ENCODE measurements around the gene TEKT4.
"Not testable (repeated sequence)": the region's sequence is repeated elsewhere in the genome, so short reads cannot be mapped to it uniquely, and the experiment has no call there.

TEKT4 gene

GRCh38 chr2:94861308-94862152 is 9.7 kb upstream of the TEKT4 start:
- no peaks in the 10 kb centered on the region for H3K4me1 ChIP-seq (ENCODE audit: control insufficient read depth, insufficient read depth, low read length)
- no peaks in the 10 kb centered on the region for H3K9me3 ChIP-seq (ENCODE audit: control insufficient read depth, insufficient read depth, low read depth, low read length)
- ChIA-PET CTCF (interaction anchor here (0.7 to 1.6 kb wide), 3 partner anchors 8 to 12 kb away, joined by 3 to 4 read pairs (median 4); partner anchors contain the start of gene TEKT4), POLR2A (no interaction called here)
- no peak overlapping the region for H3K4me3 ChIP-seq (ENCODE audit: low read depth, low read length)
- H3K27ac ChIP-seq (ENCODE audit: extremely low read depth, low read depth, low read length), result no peak overlapping the region
- TF ChIP-seq HOXC10 (CRISPR knock-in tag; IDR thresholded peaks at IDR 0.05) (no peak), ZNF560 (tag by site-specific recombination; IDR thresholded peaks at IDR 0.05; ENCODE audit: borderline replicate concordance) (no peak), ZNF404 (tag by site-specific recombination; IDR thresholded peaks at IDR 0.05) (no peak), SALL2 (tag by site-specific recombination; IDR thresholded peaks at IDR 0.05; ENCODE audit: borderline replicate concordance) (no peak), ZEB2 (tag by site-specific recombination; IDR thresholded peaks at IDR 0.05) (no peak), ZNF658 (tag by site-specific recombination; IDR thresholded peaks at IDR 0.05) (no peak), ZNF37A (tag by site-specific recombination; IDR thresholded peaks at IDR 0.05) (no peak), ZNF544 (tag by site-specific recombination; IDR thresholded peaks at IDR 0.05) (no peak), ZXDB (tag by site-specific recombination; IDR thresholded peaks at IDR 0.05) (no peak), ZNF112 (tag by site-specific recombination; IDR thresholded peaks at IDR 0.05) (no peak), OVOL3 (tag by site-specific recombination; IDR thresholded peaks at IDR 0.05) (no peak), ZBTB8A (tag by site-specific recombination; IDR thresholded peaks at IDR 0.05) (no peak), ZNF2 (tag by site-specific recombination; IDR thresholded peaks at IDR 0.05) (no peak), BCL11A (tag by site-specific recombination; IDR thresholded peaks at IDR 0.05; ENCODE audit: low read depth) (no peak)
- no peaks in the 10 kb centered on the region for H3K36me3 ChIP-seq (ENCODE audit: control insufficient read depth in 2 of 2, insufficient read depth in 1 of 2, low read length in 2 of 2)

GRCh38 chr2:94862903-94863302 is 8.3 kb upstream of the TEKT4 start:
- H3K27ac ChIP-seq (ENCODE audit: extremely low read depth, low read depth, low read length); H3K36me3 ChIP-seq (ENCODE audit: control insufficient read depth in 2 of 2, insufficient read depth in 1 of 2, low read length in 2 of 2); H3K9me3 ChIP-seq (ENCODE audit: control insufficient read depth, insufficient read depth, low read depth, low read length); POLR2A ChIA-PET; CTCF ChIA-PET; H3K4me1 ChIP-seq (ENCODE audit: control insufficient read depth, insufficient read depth, low read length); H3K4me3 ChIP-seq (ENCODE audit: low read depth, low read length): not testable (repeated sequence)

GRCh38 chr2:94869131-94869530 is 2.1 kb upstream of the TEKT4 start:
- no peaks in the 10 kb centered on the region for H3K9me3 ChIP-seq (ENCODE audit: control insufficient read depth, insufficient read depth, low read depth, low read length)
- H3K27ac ChIP-seq (ENCODE audit: extremely low read depth, low read depth, low read length), result no peak overlapping the region
- no peaks in the 10 kb centered on the region for H3K4me1 ChIP-seq (ENCODE audit: control insufficient read depth, insufficient read depth, low read length)
- ChIA-PET POLR2A (no interaction called here), CTCF (interaction anchor here (0.7 kb wide), 1 partner anchor 631 kb away, joined by 3 read pairs; no protein-coding TSS in a partner anchor)
- H3K4me3 ChIP-seq (ENCODE audit: low read depth, low read length), result no peak overlapping the region
- H3K36me3 ChIP-seq (ENCODE audit: control insufficient read depth in 2 of 2, insufficient read depth in 1 of 2, low read length in 2 of 2), result no peaks in the 10 kb centered on the region
- no peak for TF ChIP-seq ZNF777 (tag by site-specific recombination; IDR thresholded peaks at IDR 0.05; ENCODE audit: borderline replicate concordance)
- no peak for TF ChIP-seq ZNF202 (tag by site-specific recombination; IDR thresholded peaks at IDR 0.05; ENCODE audit: borderline replicate concordance)
- TF ChIP-seq ZNF133 (tag by site-specific recombination; IDR thresholded peaks at IDR 0.05), result no peak
- TF ChIP-seq ZSCAN30 (tag by site-specific recombination; IDR thresholded peaks at IDR 0.05), result no peak
- TF ChIP-seq ZBTB11 (tag by site-specific recombination; conservative IDR thresholded peaks at IDR 0.05; ENCODE audit: low read depth), result no peak
- no peak for TF ChIP-seq KLF9 (tag by site-specific recombination; IDR thresholded peaks at IDR 0.05; ENCODE audit: low read depth)
- TF ChIP-seq GLIS1 (tag by site-specific recombination; IDR thresholded peaks at IDR 0.05), result no peak
- TF ChIP-seq ZFP41 (tag by site-specific recombination; IDR thresholded peaks at IDR 0.05; ENCODE audit: borderline replicate concordance), result no peak
- TF ChIP-seq ZNF670 (tag by site-specific recombination; IDR thresholded peaks at IDR 0.05; ENCODE audit: low read depth), result no peak
- no peak for TF ChIP-seq ZBTB21 (tag by site-specific recombination; IDR thresholded peaks at IDR 0.05)
- TF ChIP-seq OVOL3 (tag by site-specific recombination; IDR thresholded peaks at IDR 0.05), result no peak
- no peak for TF ChIP-seq GLI4 (tag by site-specific recombination; IDR thresholded peaks at IDR 0.05)
- no peak for TF ChIP-seq ZBTB49 (tag by site-specific recombination; IDR thresholded peaks at IDR 0.05; ENCODE audit: low read depth)
- TF ChIP-seq ZNF623 (tag by site-specific recombination; IDR thresholded peaks at IDR 0.05), result no peak

All from HEK293 (cell line).